Bronchial epithelial cell (primary cell): ENCODE measurements around the gene TNFRSF12A. TPM values are rescaled to one million over a fixed set of nuclear protein-coding genes. Genes with fewer than 3 reads are reported as not detected.

Experiments
- DNase-seq: peaks from one replicate; pipeline ENCODE4 v3.0.0-alpha.2; 2010; ENCODE audit warnings: low read depth
- FAIRE-seq: peaks from 2 replicates; lab custom pipeline; 2011; peaks lifted over from hg19 to GRCh38; lab: Jason Lieb, UNC
- H3K27me3 ChIP-seq: 2 replicates; pipeline ENCODE4 v1.5.1; 2011; ENCODE audit warnings: low read length; ENCODE audit not compliant: control insufficient read depth, insufficient read depth
- H3K36me3 ChIP-seq: 2 replicates; pipeline ENCODE4 v1.5.1; 2011; ENCODE audit warnings: low read length; ENCODE audit not compliant: control insufficient read depth, insufficient read depth
- H3K4me3 ChIP-seq: 2 replicates; pipeline ENCODE4 v1.5.1; 2011; ENCODE audit warnings: mild to moderate bottlenecking, low read depth, low read length, control low read depth
- CTCF ChIP-seq: IDR thresholded peaks from 2 replicates; pipeline ENCODE4 v1.5.1; 2011; ENCODE audit warnings: mild to moderate bottlenecking, moderate library complexity, low read length, control low read depth, inconsistent platforms; ENCODE audit not compliant: insufficient read depth, severe bottlenecking
- total RNA-seq: library from RNA; depleted of rRNA; stranded (reverse); fragments of >200 nt; gene quantifications from 2 replicates; pipeline ENCODE4 v1.2.1, GENCODE V29; 2014

TNFRSF12A gene
- total RNA-seq, 1 donor from 2014 or later, result 686 TPM

GRCh38 chr16:3023669-3024478 lies 3.7 kb downstream of the TNFRSF12A start, which contains the start of the genes HCFC1R1 and THOC6:
Gene HCFC1R1, minus strand, starts transcription at chr16:3023942. Its CDS starts 1 bp downstream, at chr16:3023941.
Gene THOC6, plus strand, starts transcription at chr16:3024035. Its CDS starts 292 bp downstream, at chr16:3024327.
- FAIRE-seq, result no peak
- peak; percentile 7 for TF ChIP-seq CTCF
- H3K27me3 ChIP-seq, result no peaks in the 10 kb centered on the region

GRCh38 chr16:3025032-3026002 lies 5.1 kb downstream of the TNFRSF12A start:
- no peak for DNase-seq
- peaks cover 29% of the 10 kb centered on the region for H3K36me3 ChIP-seq
- no peak overlapping the region for H3K4me3 ChIP-seq
- no peaks in the 10 kb centered on the region for H3K27me3 ChIP-seq
- FAIRE-seq, result no peak
- TF ChIP-seq CTCF, result no peak

More at GRCh38 chr16:3023669-3024478, 3.7 kb downstream of the TNFRSF12A start, which contains the start of the genes HCFC1R1 and THOC6:
- peaks cover 27% of the 10 kb centered on the region for H3K36me3 ChIP-seq
- DNase-seq, result peak; percentile 93
- H3K4me3 ChIP-seq, result peak within 1 kb of the TSS; percentile 52

GRCh38 chr16:3026003-3026378 lies 5.8 kb downstream of the TNFRSF12A start:
- FAIRE-seq, result no peak

GRCh38 chr16:3026609-3027488 lies 6.7 kb downstream of the TNFRSF12A start:
- TF ChIP-seq CTCF, result no peak
- Histone ChIP-seq H3K4me3 (no peak overlapping the region), H3K36me3 (peaks cover 23% of the 10 kb centered on the region), H3K27me3 (no peaks in the 10 kb centered on the region)
- DNase-seq (no peak), FAIRE-seq (no peak)

More at GRCh38 chr16:3026003-3026378, 5.8 kb downstream of the TNFRSF12A start:
- Histone ChIP-seq H3K27me3 (no peaks in the 10 kb centered on the region), H3K36me3 (peaks cover 29% of the 10 kb centered on the region), H3K4me3 (no peak overlapping the region)
- TF ChIP-seq CTCF, result no peak
- DNase-seq, result no peak

GRCh38 chr16:3027489-3027795 lies 7.3 kb downstream of the TNFRSF12A start:
- Histone ChIP-seq H3K4me3 (no peak overlapping the region), H3K36me3 (peaks cover 21% of the 10 kb centered on the region), H3K27me3 (no peaks in the 10 kb centered on the region)
- FAIRE-seq (no peak), DNase-seq (no peak)
- TF ChIP-seq CTCF, result no peak
